Measurements from ENCODE around the gene CCS. TPM values are rescaled to one million over a fixed set of nuclear protein-coding genes. Genes with fewer than 3 reads are reported as not detected.
A peak's percentile ranks its signal among the peaks of the same experiment; 100 is the strongest.
"Not testable (repeated sequence)": the region's sequence is repeated elsewhere in the genome, so short reads cannot be mapped to it uniquely, and the experiment has no call there.

Gene CCS
- total RNA-seq, 1 donor from 2014 or later = 42.5 TPM

- Histone ChIP-seq H3K9me3 (no peaks in the 10 kb centered on the region), H3K27me3 (no peaks in the 10 kb centered on the region), H3K27ac (no peak overlapping the region), H3K4me1 (peaks cover 14% of the 10 kb centered on the region), H3K4me3 (no peak overlapping the region), H3K36me3 (peaks cover 0 to 25% of the 10 kb centered on the region in 2 donors)
- DNase-seq (ENCODE audit: extremely low spot score in 2 of 2) = no peak
- intact Hi-C loops (cut with DNase I) = no loop called here
- TF ChIP-seq, protein P1, sequence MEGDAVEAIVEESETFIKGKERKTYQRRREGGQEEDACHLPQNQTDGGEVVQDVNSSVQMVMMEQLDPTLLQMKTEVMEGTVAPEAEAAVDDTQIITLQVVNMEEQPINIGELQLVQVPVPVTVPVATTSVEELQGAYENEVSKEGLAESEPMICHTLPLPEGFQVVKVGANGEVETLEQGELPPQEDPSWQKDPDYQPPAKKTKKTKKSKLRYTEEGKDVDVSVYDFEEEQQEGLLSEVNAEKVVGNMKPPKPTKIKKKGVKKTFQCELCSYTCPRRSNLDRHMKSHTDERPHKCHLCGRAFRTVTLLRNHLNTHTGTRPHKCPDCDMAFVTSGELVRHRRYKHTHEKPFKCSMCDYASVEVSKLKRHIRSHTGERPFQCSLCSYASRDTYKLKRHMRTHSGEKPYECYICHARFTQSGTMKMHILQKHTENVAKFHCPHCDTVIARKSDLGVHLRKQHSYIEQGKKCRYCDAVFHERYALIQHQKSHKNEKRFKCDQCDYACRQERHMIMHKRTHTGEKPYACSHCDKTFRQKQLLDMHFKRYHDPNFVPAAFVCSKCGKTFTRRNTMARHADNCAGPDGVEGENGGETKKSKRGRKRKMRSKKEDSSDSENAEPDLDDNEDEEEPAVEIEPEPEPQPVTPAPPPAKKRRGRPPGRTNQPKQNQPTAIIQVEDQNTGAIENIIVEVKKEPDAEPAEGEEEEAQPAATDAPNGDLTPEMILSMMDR (IDR thresholded peaks at IDR 0.05) = no peak
- TF ChIP-seq POLR2AphosphoS5 (IDR thresholded peaks at IDR 0.05; ENCODE audit: insufficient read depth in 1 of 2, low read depth in 1 of 2) (no peak), POLR2A (IDR thresholded peaks at IDR 0.05) (no peak)
Measured at GRCh38 chr11:66603072-66603471, 10.1 kb downstream of the CCS start.

GRCh38 chr11:66604155-66604554 is 11.2 kb downstream of the CCS start:
- Histone ChIP-seq H3K4me3 (no peak overlapping the region), H3K4me1 (peaks cover 18% of the 10 kb centered on the region), H3K27ac (no peak overlapping the region), H3K27me3 (no peaks in the 10 kb centered on the region), H3K36me3 (peaks cover 0 to 22% of the 10 kb centered on the region in 2 donors), H3K9me3 (no peaks in the 10 kb centered on the region)
- intact Hi-C loops (cut with DNase I) = no loop called here
- TF ChIP-seq POLR2A (IDR thresholded peaks at IDR 0.05) (no peak), POLR2AphosphoS5 (IDR thresholded peaks at IDR 0.05; ENCODE audit: insufficient read depth in 1 of 2, low read depth in 1 of 2) (no peak)
- TF ChIP-seq, protein P1 (IDR thresholded peaks at IDR 0.05) = no peak
- no peak for DNase-seq (ENCODE audit: extremely low spot score in 2 of 2)

DNA sequence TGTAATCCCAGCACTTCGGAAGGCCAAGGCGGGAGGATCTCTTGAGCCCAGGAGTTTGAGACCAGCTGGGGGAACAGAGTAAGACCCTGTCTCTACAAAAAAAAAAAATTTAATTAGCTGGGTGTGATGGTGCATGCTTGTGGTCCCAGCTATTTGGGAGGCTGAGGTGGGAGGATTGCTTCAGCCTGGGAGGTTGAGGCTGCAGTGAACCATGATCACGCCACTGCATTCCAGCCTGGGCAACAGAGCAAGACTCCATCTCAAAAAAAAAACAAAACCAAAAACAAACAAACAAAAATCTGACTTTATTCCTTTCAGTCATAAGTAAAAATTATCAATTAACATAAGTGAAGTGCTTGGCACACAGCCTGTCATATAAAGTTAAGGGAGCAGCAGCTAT is 13.6 kb downstream of the CCS start:
- not testable (repeated sequence) for H3K9me3 ChIP-seq; DNase-seq (ENCODE audit: extremely low spot score in 2 of 2)

GRCh38 chr11:66607126-66607834 is 14.3 kb downstream of the CCS start:
- Histone ChIP-seq H3K4me1 (peaks cover 18% of the 10 kb centered on the region), H3K27ac (peak overlapping the region; percentile 43), H3K36me3 (peaks cover 0 to 8% of the 10 kb centered on the region in 2 donors), H3K4me3 (no peak overlapping the region), H3K9me3 (no peaks in the 10 kb centered on the region), H3K27me3 (no peaks in the 10 kb centered on the region)
- intact Hi-C loops (cut with DNase I) = no loop called here
- peak in 1 of 2 donors; percentile 13 for TF ChIP-seq POLR2AphosphoS5 (IDR thresholded peaks at IDR 0.05; ENCODE audit: insufficient read depth in 1 of 2, low read depth in 1 of 2)
- TF ChIP-seq, protein P1 (IDR thresholded peaks at IDR 0.05) = no peak
- DNase-seq (ENCODE audit: extremely low spot score in 2 of 2) = no peak

More for the DNA sequence above, 13.6 kb downstream of the CCS start:
- Histone ChIP-seq H3K4me1 (peaks cover 18% of the 10 kb centered on the region), H3K27ac (peak overlapping the region; percentile 43)
- intact Hi-C loops (cut with DNase I); H3K36me3 ChIP-seq; H3K27me3 ChIP-seq; H3K4me3 ChIP-seq: not testable (repeated sequence)

DNA sequence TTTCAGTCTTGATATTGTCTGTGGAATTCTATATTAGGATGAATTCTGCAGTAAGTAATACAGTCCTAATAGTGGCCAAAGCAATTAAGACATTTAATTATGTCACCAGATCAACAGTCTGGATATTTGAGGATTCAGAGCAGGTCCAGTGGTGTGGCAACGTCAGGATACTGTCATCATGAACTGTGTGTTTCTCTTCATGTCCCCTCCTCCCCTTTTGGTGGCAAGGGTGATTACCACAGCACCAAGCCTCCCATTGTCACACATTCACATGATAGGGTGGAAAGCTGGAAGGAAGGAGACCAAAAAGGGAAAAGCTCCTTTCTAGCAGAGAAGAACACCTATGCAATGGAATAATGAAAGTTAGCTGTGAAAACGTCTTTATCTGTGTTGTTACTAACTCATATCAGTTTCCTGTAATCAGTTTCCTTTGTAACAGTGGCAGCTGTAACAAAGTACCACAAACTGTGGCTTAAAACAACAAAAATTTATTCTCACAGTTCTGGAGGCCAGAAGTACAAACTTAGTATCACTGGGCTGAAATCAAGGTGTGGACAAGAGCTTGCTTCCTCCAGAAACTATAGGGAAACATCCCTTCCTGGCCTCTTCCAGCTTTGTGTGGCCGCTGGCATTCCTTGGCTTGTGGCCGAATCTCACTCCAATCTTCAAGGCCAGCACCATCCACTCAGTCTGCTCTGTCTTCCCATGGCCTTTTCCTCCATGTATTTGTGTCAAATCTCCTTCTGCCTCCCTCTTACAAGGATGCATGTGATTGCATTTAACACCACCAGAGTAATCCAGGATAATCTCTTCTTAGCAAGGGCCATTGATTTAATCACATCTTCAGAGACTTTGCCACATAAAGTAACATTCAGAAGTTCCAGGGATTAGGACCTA is 17.0 kb downstream of the CCS start:
- peaks cover 19% of the 10 kb centered on the region for H3K4me1 ChIP-seq
- no peak overlapping the region for H3K4me3 ChIP-seq
- no peak for DNase-seq (ENCODE audit: extremely low spot score in 2 of 2)
- no peaks in the 10 kb centered on the region for H3K27me3 ChIP-seq
- H3K36me3 ChIP-seq = peaks cover 0 to 8% of the 10 kb centered on the region in 2 donors
- H3K27ac ChIP-seq = no peak overlapping the region
- H3K9me3 ChIP-seq = no peaks in the 10 kb centered on the region
- TF ChIP-seq POLR2AphosphoS5 (IDR thresholded peaks at IDR 0.05; ENCODE audit: insufficient read depth in 1 of 2, low read depth in 1 of 2) (no peak), POLR2A (IDR thresholded peaks at IDR 0.05) (no peak)
- TF ChIP-seq, protein P1 (IDR thresholded peaks at IDR 0.05) = no peak
- intact Hi-C loops (cut with DNase I) = no loop called here

All from vagina (tissue), 2 donors.